Measurements from ENCODE around the gene RIN3. TPM values are rescaled to one million over a fixed set of nuclear protein-coding genes. Genes with fewer than 3 reads are reported as not detected.
A peak's percentile ranks its signal among the peaks of the same experiment; 100 is the strongest.

The RIN3 gene
- total RNA-seq, 2 donors from 2014 or later = 47.4 to 54.2 TPM

DNA sequence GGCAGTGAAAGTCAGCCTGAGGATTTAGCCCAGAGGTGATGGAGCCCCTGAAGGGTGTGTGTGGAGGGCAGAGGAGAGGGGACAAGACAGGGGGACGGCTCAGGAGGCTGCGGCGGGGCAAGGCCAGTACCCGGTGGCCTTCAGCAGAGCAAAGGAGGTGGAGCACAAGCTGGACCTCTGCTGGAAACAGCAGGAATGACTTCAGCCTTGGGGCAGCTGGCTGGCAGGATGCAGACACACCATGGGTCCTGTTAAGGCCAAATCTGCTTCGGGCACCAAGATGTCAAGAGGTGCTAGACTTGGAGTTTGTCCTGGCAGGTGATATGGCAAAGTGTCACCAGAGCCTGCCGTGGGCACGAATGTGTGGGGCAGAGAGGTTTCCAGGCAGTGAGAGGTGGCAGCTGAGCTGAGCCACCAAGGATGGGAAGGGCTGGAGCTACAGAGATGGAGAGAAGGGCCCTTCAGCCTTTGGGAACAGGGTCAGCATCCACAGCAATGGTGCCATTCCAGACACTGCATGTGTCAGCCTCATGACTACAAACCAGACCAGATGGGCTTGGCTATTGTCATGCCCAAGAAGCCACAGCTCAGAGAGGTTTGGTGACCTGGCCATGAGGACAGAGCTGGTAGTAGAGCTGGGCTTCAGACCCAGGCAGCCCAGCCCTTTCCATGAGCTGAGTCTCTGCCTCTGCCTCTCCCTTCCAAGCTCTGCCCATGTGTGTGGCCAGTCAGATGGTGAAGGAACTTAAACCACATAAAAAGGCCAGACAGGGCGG is 142.9 kb downstream of the RIN3 start:
- H3K27ac ChIP-seq = peak overlapping the region; percentile 12 to 52
- no peak for ATAC-seq (ENCODE audit: insufficient number of reproducible peaks, low FRiP score, low read depth)

DNA sequence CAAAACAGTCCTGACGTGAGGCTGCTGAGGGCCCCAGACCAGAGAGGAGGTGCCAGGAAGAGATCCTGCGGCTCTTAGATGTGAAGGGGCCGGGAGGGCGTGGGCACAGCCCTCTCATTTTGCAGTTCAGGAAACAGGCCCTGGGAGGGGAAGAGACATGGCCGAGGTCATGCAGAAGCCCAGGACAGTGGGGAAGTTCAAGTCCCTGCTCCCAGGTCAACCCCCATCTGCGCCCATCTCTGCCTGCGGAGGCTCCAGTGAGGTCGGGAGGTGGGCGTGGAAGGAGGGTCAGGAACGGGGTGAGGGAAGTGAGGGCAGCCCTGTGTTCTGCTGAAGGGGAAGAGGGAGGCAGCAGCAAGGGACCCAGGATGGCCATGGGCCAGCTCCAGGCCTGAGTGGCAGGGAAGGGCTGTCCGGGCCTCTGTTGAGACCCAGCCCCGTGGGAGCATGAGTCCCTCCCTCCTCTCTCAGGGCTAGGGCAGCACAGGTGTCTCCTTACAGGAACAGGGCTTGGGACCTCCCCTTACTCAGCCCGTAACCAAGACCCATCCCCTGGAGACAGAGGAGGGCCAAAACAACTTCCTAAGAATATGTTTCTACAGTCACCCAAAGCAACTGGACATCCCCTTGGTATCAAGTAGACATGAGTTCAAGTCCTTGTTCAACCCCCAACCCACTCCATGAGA is 144.0 kb downstream of the RIN3 start:
- Histone ChIP-seq H3K9me3 (no peaks in the 10 kb centered on the region), H3K4me1 (ENCODE audit: control insufficient read depth in 1 of 2, low read depth in 2 of 2) (peaks cover 3 to 18% of the 10 kb centered on the region in 2 donors), H3K36me3 (peaks cover 35% of the 10 kb centered on the region), H3K27me3 (replicated peaks; ENCODE audit: insufficient read depth) (no peaks in the 10 kb centered on the region), H3K27ac (peak overlapping the region in 1 of 2 donors; percentile 52), H3K4me3 (no peak overlapping the region)
- TF ChIP-seq, protein P1, sequence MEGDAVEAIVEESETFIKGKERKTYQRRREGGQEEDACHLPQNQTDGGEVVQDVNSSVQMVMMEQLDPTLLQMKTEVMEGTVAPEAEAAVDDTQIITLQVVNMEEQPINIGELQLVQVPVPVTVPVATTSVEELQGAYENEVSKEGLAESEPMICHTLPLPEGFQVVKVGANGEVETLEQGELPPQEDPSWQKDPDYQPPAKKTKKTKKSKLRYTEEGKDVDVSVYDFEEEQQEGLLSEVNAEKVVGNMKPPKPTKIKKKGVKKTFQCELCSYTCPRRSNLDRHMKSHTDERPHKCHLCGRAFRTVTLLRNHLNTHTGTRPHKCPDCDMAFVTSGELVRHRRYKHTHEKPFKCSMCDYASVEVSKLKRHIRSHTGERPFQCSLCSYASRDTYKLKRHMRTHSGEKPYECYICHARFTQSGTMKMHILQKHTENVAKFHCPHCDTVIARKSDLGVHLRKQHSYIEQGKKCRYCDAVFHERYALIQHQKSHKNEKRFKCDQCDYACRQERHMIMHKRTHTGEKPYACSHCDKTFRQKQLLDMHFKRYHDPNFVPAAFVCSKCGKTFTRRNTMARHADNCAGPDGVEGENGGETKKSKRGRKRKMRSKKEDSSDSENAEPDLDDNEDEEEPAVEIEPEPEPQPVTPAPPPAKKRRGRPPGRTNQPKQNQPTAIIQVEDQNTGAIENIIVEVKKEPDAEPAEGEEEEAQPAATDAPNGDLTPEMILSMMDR (IDR thresholded peaks at IDR 0.05) = no peak
- no peak for DNase-seq (ENCODE audit: low spot score)
- no peak for ATAC-seq (ENCODE audit: insufficient number of reproducible peaks, low FRiP score, low read depth)

More for the DNA sequence above, 142.9 kb downstream of the RIN3 start:
- H3K4me3 ChIP-seq = peak overlapping the region; percentile 30
- H3K9me3 ChIP-seq = no peaks in the 10 kb centered on the region
- TF ChIP-seq, protein P1 (IDR thresholded peaks at IDR 0.05) = no peak
- DNase-seq (ENCODE audit: low spot score) = no peak
- no peaks in the 10 kb centered on the region for H3K27me3 ChIP-seq (replicated peaks; ENCODE audit: insufficient read depth)
- peaks cover 3 to 18% of the 10 kb centered on the region in 2 donors for H3K4me1 ChIP-seq (ENCODE audit: control insufficient read depth in 1 of 2, low read depth in 2 of 2)
- peaks cover 33% of the 10 kb centered on the region for H3K36me3 ChIP-seq

DNA sequence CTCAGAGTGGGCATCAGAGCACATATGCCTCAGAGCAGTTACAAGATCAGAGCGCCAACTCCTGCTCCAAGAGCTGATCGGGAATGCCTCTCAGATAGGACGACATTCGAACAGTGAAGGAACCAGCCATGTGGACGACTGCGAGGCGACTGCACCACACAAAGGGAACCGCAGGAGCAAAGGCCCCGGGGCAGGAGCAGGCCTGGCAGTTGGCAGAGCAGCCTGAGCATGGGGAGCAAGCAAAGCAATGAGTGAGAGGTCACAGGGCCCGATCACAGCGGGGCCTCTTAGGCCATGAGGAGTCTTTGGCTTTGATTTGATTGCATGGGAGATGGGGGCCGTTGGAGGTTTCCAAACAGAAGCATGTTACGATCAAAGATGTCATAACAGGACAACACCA is 144.6 kb downstream of the RIN3 start:
- H3K27me3 ChIP-seq (replicated peaks; ENCODE audit: insufficient read depth) = no peaks in the 10 kb centered on the region
- no peak for DNase-seq (ENCODE audit: low spot score)
- ATAC-seq (ENCODE audit: insufficient number of reproducible peaks, low FRiP score, low read depth) = no peak
- H3K4me3 ChIP-seq = no peak overlapping the region
- H3K4me1 ChIP-seq (ENCODE audit: control insufficient read depth in 1 of 2, low read depth in 2 of 2) = peaks cover 3 to 18% of the 10 kb centered on the region in 2 donors
- H3K27ac ChIP-seq = no peak overlapping the region
- H3K9me3 ChIP-seq = no peaks in the 10 kb centered on the region
- H3K36me3 ChIP-seq = peaks cover 30% of the 10 kb centered on the region
- TF ChIP-seq, protein P1 (IDR thresholded peaks at IDR 0.05) = no peak

DNA sequence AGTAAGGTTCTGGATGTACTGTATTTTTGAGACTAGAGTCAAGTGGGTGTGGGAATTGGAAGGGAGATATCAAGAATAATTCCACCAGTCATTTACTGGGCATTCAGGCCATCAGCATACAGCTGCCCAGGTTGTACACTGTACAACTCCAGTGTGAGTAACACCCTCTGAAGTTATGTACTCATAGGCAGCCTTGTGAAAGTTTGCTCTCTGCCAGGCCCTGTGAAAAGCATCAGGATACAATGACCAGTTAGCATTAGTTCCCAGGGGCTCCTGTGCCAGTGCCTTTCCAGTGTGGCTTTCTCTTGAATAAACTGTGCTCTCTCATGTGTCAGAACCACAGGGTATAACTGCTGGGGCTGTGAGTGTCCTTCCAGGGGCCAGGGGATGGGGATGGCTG is 145.1 kb downstream of the RIN3 start:
- no peak overlapping the region for H3K27ac ChIP-seq
- DNase-seq (ENCODE audit: low spot score) = no peak
- H3K4me3 ChIP-seq = no peak overlapping the region
- H3K27me3 ChIP-seq (replicated peaks; ENCODE audit: insufficient read depth) = no peaks in the 10 kb centered on the region
- peaks cover 32% of the 10 kb centered on the region for H3K36me3 ChIP-seq
- peaks cover 3 to 18% of the 10 kb centered on the region in 2 donors for H3K4me1 ChIP-seq (ENCODE audit: control insufficient read depth in 1 of 2, low read depth in 2 of 2)
- TF ChIP-seq, protein P1 (IDR thresholded peaks at IDR 0.05) = no peak
- no peak for ATAC-seq (ENCODE audit: insufficient number of reproducible peaks, low FRiP score, low read depth)
- no peaks in the 10 kb centered on the region for H3K9me3 ChIP-seq

DNA sequence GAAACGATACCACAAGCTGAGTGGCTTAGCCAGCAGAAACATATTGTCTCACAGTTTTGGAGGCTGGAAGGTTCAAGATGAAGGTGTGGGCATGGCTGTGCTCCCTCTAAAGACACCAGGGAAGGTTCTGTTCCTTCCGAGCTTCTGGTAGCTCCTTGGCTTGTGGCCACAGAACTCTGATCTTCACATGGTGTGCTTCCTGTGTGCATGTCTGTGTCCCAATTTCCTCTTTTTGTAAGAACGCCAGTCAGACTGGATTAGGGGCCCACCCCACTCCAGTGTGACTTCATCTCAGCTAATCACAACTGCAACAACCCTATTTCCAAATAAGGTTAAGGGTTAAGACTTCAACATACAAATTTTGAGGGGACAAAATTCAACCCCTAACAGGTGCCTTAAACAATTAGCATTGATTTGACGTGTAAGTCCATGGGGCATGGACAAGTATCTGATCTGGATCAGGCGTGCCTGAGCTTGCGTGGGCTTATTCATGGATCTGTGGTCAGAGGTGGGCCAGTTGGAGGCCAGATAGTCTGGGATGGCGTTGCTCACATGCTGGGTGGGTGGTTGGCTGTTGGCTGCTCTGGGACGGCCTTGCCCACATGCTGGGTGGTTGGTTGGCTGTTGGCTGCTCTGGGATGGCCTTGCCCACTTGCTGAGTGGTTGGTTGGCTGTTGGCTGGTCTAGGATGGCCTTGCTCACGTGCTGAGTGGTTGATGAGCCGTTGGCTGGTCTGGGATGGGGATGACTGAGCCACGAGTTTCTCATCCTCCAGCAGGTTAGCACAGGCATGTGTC is 146.4 kb downstream of the RIN3 start:
- no peaks in the 10 kb centered on the region for H3K9me3 ChIP-seq
- H3K4me3 ChIP-seq = no peak overlapping the region
- peaks cover 3 to 18% of the 10 kb centered on the region in 2 donors for H3K4me1 ChIP-seq (ENCODE audit: control insufficient read depth in 1 of 2, low read depth in 2 of 2)
- TF ChIP-seq, protein P1 (IDR thresholded peaks at IDR 0.05) = no peak
- H3K27me3 ChIP-seq (replicated peaks; ENCODE audit: insufficient read depth) = no peaks in the 10 kb centered on the region
- ATAC-seq (ENCODE audit: insufficient number of reproducible peaks, low FRiP score, low read depth) = no peak
- H3K36me3 ChIP-seq = peaks cover 33% of the 10 kb centered on the region
- peak overlapping the region; percentile 13 to 30 for H3K27ac ChIP-seq
- no peak for DNase-seq (ENCODE audit: low spot score)

All from thoracic aorta (tissue), 2 donors.